GM13977 (cell line): Measurements from ENCODE around the gene MEI1.

Experiments used
- DNase-seq: peaks from one replicate; pipeline ENCODE4 v3.0.0; 2012; ENCODE audit warnings: low spot score
- in situ Hi-C: fragments of 300-500 bp; cut with MboI; formaldehyde crosslinking; loops from one replicate; pipeline ENCODE4 v1.12.0; 2022; ENCODE audit warnings: low sequenced_read_pairs, low pct_unique_long_range_greater_than_20kb, mixed read lengths, inconsistent platforms; ENCODE audit not compliant: unreplicated experiment
- TF ChIP-seq, protein P1 (sequence below): IDR thresholded peaks from 2 replicates; pipeline ENCODE4 v1.5.1; 2012; ENCODE audit warnings: mild to moderate bottlenecking, control low read depth; ENCODE audit not compliant: insufficient read depth; ENCODE audit errors: extremely low read depth, missing control alignments

The MEI1 gene

DNA sequence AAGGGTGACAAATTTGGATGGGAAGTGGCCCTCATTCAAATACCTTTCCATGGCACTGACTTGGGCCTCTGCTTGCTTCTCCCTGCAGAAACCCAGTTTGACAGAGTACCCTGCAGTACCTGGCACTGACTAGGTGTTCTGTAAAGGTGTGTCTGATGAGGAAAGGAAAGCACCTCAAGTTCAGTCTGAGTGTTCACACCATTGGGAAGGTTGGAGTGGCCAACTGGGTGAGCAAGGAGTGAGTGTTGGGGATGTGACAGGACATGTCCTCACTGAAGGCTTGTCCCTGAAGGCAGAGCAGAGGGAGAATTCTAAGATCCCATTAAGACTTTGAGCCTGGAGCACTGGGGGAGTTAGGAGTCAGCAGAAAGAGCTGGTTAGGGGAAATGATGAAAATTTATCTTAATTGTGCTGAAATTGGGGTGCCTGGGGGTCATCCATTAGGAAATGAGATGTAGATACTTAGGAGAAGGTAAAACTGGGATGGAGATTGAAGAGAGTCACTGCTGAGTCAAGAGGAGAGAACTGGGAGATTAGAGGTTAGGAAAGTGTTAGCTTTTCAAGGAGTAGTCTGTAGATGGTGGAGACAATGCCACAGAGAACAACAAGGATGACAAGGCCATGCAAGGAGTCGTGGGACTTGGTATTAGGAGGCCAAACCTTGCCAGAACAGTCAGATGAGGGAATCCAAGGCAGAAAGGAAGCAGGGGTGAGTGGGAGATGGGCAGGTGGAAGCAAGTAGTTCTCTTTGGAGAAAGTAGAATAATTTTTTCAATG, 139.7 kb downstream of the MEI1 start:
- TF ChIP-seq, protein P1, sequence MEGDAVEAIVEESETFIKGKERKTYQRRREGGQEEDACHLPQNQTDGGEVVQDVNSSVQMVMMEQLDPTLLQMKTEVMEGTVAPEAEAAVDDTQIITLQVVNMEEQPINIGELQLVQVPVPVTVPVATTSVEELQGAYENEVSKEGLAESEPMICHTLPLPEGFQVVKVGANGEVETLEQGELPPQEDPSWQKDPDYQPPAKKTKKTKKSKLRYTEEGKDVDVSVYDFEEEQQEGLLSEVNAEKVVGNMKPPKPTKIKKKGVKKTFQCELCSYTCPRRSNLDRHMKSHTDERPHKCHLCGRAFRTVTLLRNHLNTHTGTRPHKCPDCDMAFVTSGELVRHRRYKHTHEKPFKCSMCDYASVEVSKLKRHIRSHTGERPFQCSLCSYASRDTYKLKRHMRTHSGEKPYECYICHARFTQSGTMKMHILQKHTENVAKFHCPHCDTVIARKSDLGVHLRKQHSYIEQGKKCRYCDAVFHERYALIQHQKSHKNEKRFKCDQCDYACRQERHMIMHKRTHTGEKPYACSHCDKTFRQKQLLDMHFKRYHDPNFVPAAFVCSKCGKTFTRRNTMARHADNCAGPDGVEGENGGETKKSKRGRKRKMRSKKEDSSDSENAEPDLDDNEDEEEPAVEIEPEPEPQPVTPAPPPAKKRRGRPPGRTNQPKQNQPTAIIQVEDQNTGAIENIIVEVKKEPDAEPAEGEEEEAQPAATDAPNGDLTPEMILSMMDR: no peak
- DNase-seq: no peak
- in situ Hi-C loops: loop anchor here (10.0 kb wide), 1 partner anchor 106 kb away; the partner anchor contains the start of gene CENPM

DNA sequence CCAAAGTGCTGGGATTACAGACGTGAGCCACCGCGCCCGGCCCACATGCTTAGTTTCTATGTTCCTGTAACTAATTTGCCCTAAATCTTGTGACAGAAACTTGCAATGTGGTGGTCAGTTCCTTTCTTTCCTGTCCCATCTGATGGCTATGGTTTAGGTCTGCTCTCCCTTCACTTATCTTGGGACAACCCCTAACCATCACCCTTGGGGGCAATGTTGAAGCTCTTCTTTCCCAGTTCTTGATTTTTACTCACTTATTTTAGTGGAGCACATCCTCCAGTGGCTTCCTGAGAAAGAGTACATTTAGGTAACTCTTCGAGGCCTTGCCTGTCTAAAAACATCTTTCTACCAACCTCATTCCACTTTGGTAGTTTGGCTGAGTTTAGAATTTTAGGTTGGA, 140.9 kb downstream of the MEI1 start:
- TF ChIP-seq, protein P1: no peak
- in situ Hi-C loops: no loop called here
- DNase-seq: no peak

- in situ Hi-C loops: no loop called here
- no peak for DNase-seq
- TF ChIP-seq, protein P1: no peak
These were observed 141.9 kb downstream of the MEI1 start for GRCh38 chr22:41841085-41841712.

DNA sequence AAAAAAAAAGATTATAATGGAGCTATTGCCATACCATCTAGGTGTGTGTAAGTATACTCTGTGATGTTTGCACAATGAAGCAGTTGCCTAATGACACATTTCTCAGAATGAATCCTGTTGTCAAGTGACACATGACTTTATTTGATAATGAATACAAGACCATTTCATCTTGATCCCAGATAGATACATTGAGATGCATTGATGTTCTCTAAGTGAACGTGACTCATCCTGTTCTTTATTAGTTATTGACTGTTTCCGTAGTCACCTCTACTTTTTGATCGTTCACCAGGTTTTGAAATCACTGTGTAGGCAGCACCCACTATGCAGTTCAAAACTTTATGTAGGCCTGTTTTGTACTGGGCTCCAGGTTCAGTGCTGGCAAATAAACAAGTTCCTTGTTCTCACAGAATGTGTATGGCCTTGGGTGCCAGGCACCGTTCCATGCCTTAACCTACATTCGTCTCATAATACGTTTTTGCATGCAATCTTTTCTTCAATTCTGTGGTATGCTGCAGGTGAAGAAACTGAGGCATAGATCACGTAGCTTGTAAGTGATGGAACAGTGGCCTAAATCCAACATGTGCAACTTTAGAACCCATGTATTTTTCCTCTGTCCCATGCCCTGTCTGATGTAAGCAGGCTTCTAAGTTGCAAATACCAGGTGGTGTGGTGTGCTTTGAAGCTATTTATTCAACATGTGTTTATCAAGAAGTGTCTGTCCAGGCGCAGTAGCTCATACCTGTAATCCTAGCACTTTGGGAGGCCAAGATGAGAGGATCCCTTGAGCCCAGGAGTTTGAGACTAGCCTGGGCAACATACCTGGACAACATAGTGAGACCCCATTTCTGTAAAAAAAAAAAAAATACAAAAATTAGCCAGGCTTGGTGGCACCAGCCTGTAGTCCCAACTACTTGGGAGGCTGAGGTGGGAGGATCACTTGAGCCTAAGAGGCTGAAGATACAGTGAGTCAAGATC, 144.0 kb downstream of the MEI1 start:
- DNase-seq: no peak
- in situ Hi-C loops: no loop called here
- TF ChIP-seq, protein P1: no peak

- in situ Hi-C loops: no loop called here
- TF ChIP-seq, protein P1: no peak
- DNase-seq: no peak
These were observed 144.7 kb downstream of the MEI1 start for GRCh38 chr22:41844036-41844435.

GRCh38 chr22:41844513-41844912, 145.2 kb downstream of the MEI1 start:
- TF ChIP-seq, protein P1: no peak
- in situ Hi-C loops: no loop called here
- DNase-seq: no peak
